IPS-18a (cell line): ENCODE results near the gene NCK2.

Source experiments
- H3K27ac ChIP-seq: one replicate; pipeline ENCODE4 v1.5.1; 2013; ENCODE audit warnings: low read length
- H3K27me3 ChIP-seq: one replicate; pipeline ENCODE4 v1.6.1; 2013; ENCODE audit warnings: mild to moderate bottlenecking, low read length; ENCODE audit not compliant: control insufficient read depth, insufficient read depth
- H3K36me3 ChIP-seq: one replicate; pipeline ENCODE4 v1.6.1; 2013; ENCODE audit warnings: low read depth, low read length; ENCODE audit not compliant: control insufficient read depth
- H3K4me1 ChIP-seq: one replicate; pipeline ENCODE4 v1.6.1; 2013; ENCODE audit warnings: low read depth, low read length; ENCODE audit not compliant: control insufficient read depth
- H3K4me3 ChIP-seq: one replicate; pipeline ENCODE4 v1.5.1; 2013; ENCODE audit warnings: low read length
- H3K9ac ChIP-seq: one replicate; pipeline ENCODE4 v1.6.1; 2013; ENCODE audit warnings: mild to moderate bottlenecking, low read length, moderate library complexity
- H3K9me3 ChIP-seq: one replicate; pipeline ENCODE4 v1.6.1; 2013; ENCODE audit warnings: low read depth, low read length; ENCODE audit not compliant: control insufficient read depth

NCK2 gene

GRCh38 chr2:105929516-105929915 lies 184.8 kb downstream of the NCK2 start:
- Histone ChIP-seq H3K9ac (no peak overlapping the region), H3K27ac (no peak overlapping the region), H3K36me3 (no peaks in the 10 kb centered on the region)

GRCh38 chr2:105932582-105932981 lies 187.9 kb downstream of the NCK2 start:
- Histone ChIP-seq H3K27me3 (no peaks in the 10 kb centered on the region), H3K4me3 (no peak overlapping the region), H3K9ac (no peak overlapping the region), H3K4me1 (no peaks in the 10 kb centered on the region), H3K36me3 (no peaks in the 10 kb centered on the region), H3K27ac (no peak overlapping the region), H3K9me3 (peaks cover 5% of the 10 kb centered on the region)

More at GRCh38 chr2:105929516-105929915, 184.8 kb downstream of the NCK2 start:
- H3K27me3 ChIP-seq, result no peaks in the 10 kb centered on the region
- peaks cover 5% of the 10 kb centered on the region for H3K9me3 ChIP-seq
- H3K4me3 ChIP-seq, result no peak overlapping the region
- no peaks in the 10 kb centered on the region for H3K4me1 ChIP-seq

- Histone ChIP-seq H3K27ac (no peak overlapping the region), H3K9me3 (peaks cover 5% of the 10 kb centered on the region), H3K4me3 (no peak overlapping the region), H3K36me3 (no peaks in the 10 kb centered on the region), H3K4me1 (no peaks in the 10 kb centered on the region), H3K27me3 (no peaks in the 10 kb centered on the region), H3K9ac (no peak overlapping the region)
Observed at GRCh38 chr2:105933906-105934305, 189.2 kb downstream of the NCK2 start.

- H3K9ac ChIP-seq, result no peak overlapping the region
- no peak overlapping the region for H3K27ac ChIP-seq
- no peaks in the 10 kb centered on the region for H3K27me3 ChIP-seq
- H3K9me3 ChIP-seq, result peaks cover 5% of the 10 kb centered on the region
- H3K4me3 ChIP-seq, result no peak overlapping the region
- no peaks in the 10 kb centered on the region for H3K4me1 ChIP-seq
- H3K36me3 ChIP-seq, result no peaks in the 10 kb centered on the region
Observed at GRCh38 chr2:105934467-105934866, 189.8 kb downstream of the NCK2 start.

GRCh38 chr2:105935063-105935462 lies 190.4 kb downstream of the NCK2 start:
- Histone ChIP-seq H3K36me3 (no peaks in the 10 kb centered on the region), H3K27ac (no peak overlapping the region), H3K9ac (no peak overlapping the region), H3K9me3 (peaks cover 5% of the 10 kb centered on the region), H3K4me3 (no peak overlapping the region), H3K4me1 (no peaks in the 10 kb centered on the region), H3K27me3 (no peaks in the 10 kb centered on the region)

- no peak overlapping the region for H3K9ac ChIP-seq
- H3K36me3 ChIP-seq, result no peaks in the 10 kb centered on the region
- H3K4me1 ChIP-seq, result no peaks in the 10 kb centered on the region
- H3K27me3 ChIP-seq, result no peaks in the 10 kb centered on the region
- H3K4me3 ChIP-seq, result no peak overlapping the region
- H3K9me3 ChIP-seq, result peaks cover 5% of the 10 kb centered on the region
- H3K27ac ChIP-seq, result no peak overlapping the region
Observed at GRCh38 chr2:105936954-105937353, 192.2 kb downstream of the NCK2 start.

- no peaks in the 10 kb centered on the region for H3K36me3 ChIP-seq
- H3K4me3 ChIP-seq, result no peak overlapping the region
- H3K27ac ChIP-seq, result no peak overlapping the region
- H3K27me3 ChIP-seq, result no peaks in the 10 kb centered on the region
- H3K9me3 ChIP-seq, result peaks cover 5% of the 10 kb centered on the region
- no peak overlapping the region for H3K9ac ChIP-seq
- H3K4me1 ChIP-seq, result no peaks in the 10 kb centered on the region
Observed at GRCh38 chr2:105937498-105938097, 192.9 kb downstream of the NCK2 start.
